Prostate gland (tissue), 2 donors: ENCODE measurements around the gene MOBP.

Experiments used
- CTCF ChIP-seq, 4 experiments: fragments of 200-600 bp in 2 of 4; fragments of 450-650 bp in 2 of 4; sonication (generic) in 2 of 4; IDR thresholded peaks; 1 replicate in 3 of 4; 2 replicates in 1 of 4; pipeline ENCODE4 v1.5.1; 2016 to 2019; ENCODE audit warnings: antibody characterized with exemption in 4 of 4, mild to moderate bottlenecking in 2 of 4, moderate library complexity in 2 of 4
- POLR2A ChIP-seq: fragments of 450-650 bp; IDR thresholded peaks from one replicate; pipeline ENCODE4 v1.6.1; 2016; ENCODE audit warnings: antibody characterized with exemption, mild to moderate bottlenecking
- POLR2AphosphoS5 ChIP-seq: sonication (generic); formaldehyde crosslinking; IDR thresholded peaks from one replicate; pipeline ENCODE4 v1.6.1; 2017; ENCODE audit warnings: antibody characterized with exemption

- TF ChIP-seq POLR2AphosphoS5 (no peak), CTCF (IDR thresholded peaks at IDR 0.05) (no peak), POLR2A (no peak)
Observed at GRCh38 chr3:39435006-39435748, 32.3 kb upstream of the MOBP start.
